Glomerular visceral epithelial cell (primary cell): ENCODE measurements around the gene WDFY4.

Source experiments
- DNase-seq: peaks from one replicate; pipeline ENCODE4 v3.0.0-alpha.2; 2016; ENCODE audit errors: extremely low spot score

Gene WDFY4

GRCh38 chr10:48656241-48656913, 28.3 kb upstream of the WDFY4 start:
- DNase-seq, result peak; percentile 95

- DNase-seq, result no peak
These were observed 27.8 kb upstream of the WDFY4 start for GRCh38 chr10:48656914-48657305.

- no peak for DNase-seq
These were observed 27.3 kb upstream of the WDFY4 start for GRCh38 chr10:48657416-48657815.

GRCh38 chr10:48658243-48658974, 26.3 kb upstream of the WDFY4 start:
- DNase-seq, result peak; percentile 74

- DNase-seq, result no peak
These were observed 25.8 kb upstream of the WDFY4 start for GRCh38 chr10:48658975-48659269.

- no peak for DNase-seq
These were observed 24.9 kb upstream of the WDFY4 start for GRCh38 chr10:48659790-48660189.

GRCh38 chr10:48661441-48661840, 23.2 kb upstream of the WDFY4 start:
- no peak for DNase-seq

GRCh38 chr10:48667960-48668590, 16.6 kb upstream of the WDFY4 start:
- no peak for DNase-seq

GRCh38 chr10:48670978-48671913, 13.4 kb upstream of the WDFY4 start:
- DNase-seq, result no peak

- no peak for DNase-seq
These were observed 12.6 kb upstream of the WDFY4 start for GRCh38 chr10:48671914-48672595.

- DNase-seq, result no peak
These were observed 11.9 kb upstream of the WDFY4 start for GRCh38 chr10:48672596-48673265.

- DNase-seq, result no peak
These were observed 7.0 kb upstream of the WDFY4 start for GRCh38 chr10:48677625-48678024.

- no peak for DNase-seq
These were observed 6.6 kb upstream of the WDFY4 start for GRCh38 chr10:48678041-48678440.

- no peak for DNase-seq
These were observed 2.9 kb upstream of the WDFY4 start for GRCh38 chr10:48681740-48682139.

- no peak for DNase-seq
These were observed 2.4 kb upstream of the WDFY4 start for GRCh38 chr10:48682265-48682664.

GRCh38 chr10:48683424-48683823, 1.2 kb upstream of the WDFY4 start:
- DNase-seq, result no peak

GRCh38 chr10:48683868-48684267, 805 bp upstream of the WDFY4 start:
- no peak for DNase-seq

- no peak for DNase-seq
These were observed 246 bp upstream of the WDFY4 start for GRCh38 chr10:48684463-48684791.

- DNase-seq, result no peak
These were observed 1.1 kb downstream of the WDFY4 start for GRCh38 chr10:48685731-48686130.

- DNase-seq, result no peak
These were observed 6.4 kb downstream of the WDFY4 start for GRCh38 chr10:48690791-48691660.
